H9 (cell line): ENCODE results near the gene AURKA. TPM values are rescaled to one million over a fixed set of nuclear protein-coding genes. Genes with fewer than 3 reads are reported as not detected.

ENCODE experiments used
- DNase-seq: peaks from one replicate; pipeline ENCODE4 v3.0.0-alpha.2; 2017
- H2AFZ ChIP-seq: one replicate; pipeline ENCODE4 v1.6.1; 2013; ENCODE audit warnings: mild to moderate bottlenecking, low read length, control low read depth, moderate library complexity
- H2AK5ac ChIP-seq: 2 replicates; pipeline ENCODE4 v1.6.1; 2013; ENCODE audit warnings: low read length, control low read depth, mixed read lengths; ENCODE audit not compliant: insufficient read length
- H2BK120ac ChIP-seq: one replicate; pipeline ENCODE4 v1.6.1; 2013; ENCODE audit warnings: low read depth, mild to moderate bottlenecking, low read length, control low read depth, inconsistent platforms; ENCODE audit not compliant: poor library complexity, severe bottlenecking
- H2BK12ac ChIP-seq: 2 replicates; pipeline ENCODE4 v1.6.1; 2013; ENCODE audit warnings: low read length, control low read depth, mixed read lengths, low read depth; ENCODE audit not compliant: insufficient read length
- H2BK15ac ChIP-seq: 2 replicates; pipeline ENCODE4 v1.6.1; 2013; ENCODE audit warnings: low read depth, low read length, control low read depth
- H2BK20ac ChIP-seq: one replicate; pipeline ENCODE4 v1.6.1; 2013; ENCODE audit warnings: low read depth, mild to moderate bottlenecking, low read length, control low read depth, inconsistent platforms; ENCODE audit not compliant: poor library complexity, severe bottlenecking
- H2BK5ac ChIP-seq: 2 replicates; pipeline ENCODE4 v1.6.1; 2013; ENCODE audit warnings: low read length, control low read depth, mixed read lengths; ENCODE audit not compliant: insufficient read length
- H3K14ac ChIP-seq: 2 replicates; pipeline ENCODE4 v1.6.1; 2013; ENCODE audit warnings: low read length, control low read depth; ENCODE audit not compliant: insufficient read depth
- H3K18ac ChIP-seq: 2 replicates; pipeline ENCODE4 v1.6.1; 2013; ENCODE audit warnings: low read depth, mild to moderate bottlenecking, mixed read lengths, low read length, control low read depth; ENCODE audit not compliant: insufficient read length
- H3K23ac ChIP-seq: 2 replicates; pipeline ENCODE4 v1.6.1; 2013; ENCODE audit warnings: low read length, control low read depth, mixed read lengths, low read depth; ENCODE audit not compliant: insufficient read length
- H3K23me2 ChIP-seq: 2 replicates; pipeline ENCODE4 v1.6.1; 2013; ENCODE audit warnings: low read depth, mild to moderate bottlenecking, mixed read lengths, low read length, control low read depth; ENCODE audit not compliant: insufficient read length, poor library complexity, severe bottlenecking
- H3K27ac ChIP-seq: 2 replicates; pipeline ENCODE4 v1.5.1; 2013; ENCODE audit warnings: low read length, control low read depth, mixed read lengths, low read depth; ENCODE audit not compliant: insufficient read length
- H3K27me3 ChIP-seq: 2 replicates; pipeline ENCODE4 v1.6.1; 2013; ENCODE audit warnings: low read length, control low read depth, inconsistent platforms; ENCODE audit not compliant: insufficient read depth
- H3K4ac ChIP-seq: 2 replicates; pipeline ENCODE4 v1.6.1; 2013; ENCODE audit warnings: low read depth, mild to moderate bottlenecking, control low read depth, inconsistent platforms, low read length, moderate library complexity
- H3K4me1 ChIP-seq: 2 replicates; pipeline ENCODE4 v1.6.1; 2013; ENCODE audit warnings: low read length, control low read depth, inconsistent platforms; ENCODE audit not compliant: insufficient read depth
- H3K4me2 ChIP-seq: 2 replicates; pipeline ENCODE4 v1.6.1; 2013; ENCODE audit warnings: low read length, control low read depth, mixed read lengths; ENCODE audit not compliant: insufficient read length, insufficient read depth
- H3K56ac ChIP-seq: 2 replicates; pipeline ENCODE4 v1.6.1; 2013; ENCODE audit warnings: low read depth, mild to moderate bottlenecking, mixed read lengths, low read length, control low read depth; ENCODE audit not compliant: insufficient read length
- H3K79me1 ChIP-seq: 2 replicates; pipeline ENCODE4 v1.6.1; 2013; ENCODE audit warnings: low read depth, mild to moderate bottlenecking, moderate library complexity, low read length, control low read depth, inconsistent platforms; ENCODE audit not compliant: insufficient read depth, poor library complexity, severe bottlenecking
- H3K79me2 ChIP-seq: 2 replicates; pipeline ENCODE4 v1.6.1; 2013; ENCODE audit warnings: low read length, control low read depth, inconsistent platforms; ENCODE audit not compliant: insufficient read depth
- H3K9ac ChIP-seq: 2 replicates; pipeline ENCODE4 v1.6.1; 2013; ENCODE audit warnings: low read length, control low read depth, mixed read lengths; ENCODE audit not compliant: insufficient read length; ENCODE audit errors: extremely low read depth
- H3K9me3 ChIP-seq: one replicate; pipeline ENCODE4 v1.6.1; 2013; ENCODE audit warnings: low read depth, low read length, inconsistent platforms; ENCODE audit not compliant: control insufficient read depth
- H3T11ph ChIP-seq: one replicate; pipeline ENCODE4 v1.6.1; 2013; ENCODE audit warnings: mild to moderate bottlenecking, low read length, control low read depth, inconsistent platforms
- H4K20me1 ChIP-seq: one replicate; pipeline ENCODE4 v1.6.1; 2013; ENCODE audit not compliant: control insufficient read depth, insufficient read length, insufficient read depth
- H4K5ac ChIP-seq: 2 replicates; pipeline ENCODE4 v1.6.1; 2013; ENCODE audit warnings: low read depth, mild to moderate bottlenecking, mixed read lengths, low read length, control low read depth; ENCODE audit not compliant: insufficient read length
- H4K8ac ChIP-seq: replicated peaks from 2 replicates; pipeline ENCODE4 v1.6.1; 2013; ENCODE audit warnings: low read length, control low read depth, mixed read lengths, low read depth; ENCODE audit not compliant: insufficient read length
- H4K91ac ChIP-seq: 2 replicates; pipeline ENCODE4 v1.6.1; 2013; ENCODE audit warnings: low read depth, mild to moderate bottlenecking, moderate library complexity, mixed read lengths, low read length, control low read depth; ENCODE audit not compliant: insufficient read length
- H3K27ac Mint-ChIP-seq, 3 experiments: 2 replicates in 2 of 3; 3 replicates in 1 of 3; pipeline ENCODE4 v1.8.0; 2020 to 2021; ENCODE audit warnings: mixed read lengths in 3 of 3, mild to moderate bottlenecking in 1 of 3, moderate library complexity in 1 of 3
- H3K27me3 Mint-ChIP-seq: 2 replicates; pipeline ENCODE4 v1.8.0; 2021; ENCODE audit warnings: low read depth, mild to moderate bottlenecking, moderate library complexity, mixed read lengths
- H3K36me3 Mint-ChIP-seq, 3 experiments: 2 replicates in 2 of 3; 3 replicates in 1 of 3; pipeline ENCODE4 v1.8.0; 2020 to 2021; ENCODE audit warnings: low read depth in 3 of 3, mixed read lengths in 3 of 3; ENCODE audit not compliant: insufficient read depth in 1 of 3
- H3K4me1 Mint-ChIP-seq, 2 experiments: 2 replicates each; pipeline ENCODE4 v1.8.0; 2020; ENCODE audit warnings: mixed read lengths in 2 of 2
- H3K4me3 Mint-ChIP-seq, 2 experiments: 2 replicates in 1 of 2; 3 replicates in 1 of 2; pipeline ENCODE4 v1.8.0; 2020 to 2021; ENCODE audit warnings: mild to moderate bottlenecking in 2 of 2, mixed read lengths in 2 of 2, moderate library complexity in 1 of 2
- H3K9me3 Mint-ChIP-seq, 2 experiments: 2 replicates in 1 of 2; 3 replicates in 1 of 2; pipeline ENCODE4 v1.8.0; 2020; ENCODE audit warnings: mild to moderate bottlenecking in 2 of 2, mixed read lengths in 2 of 2, moderate library complexity in 1 of 2
- CTCF ChIP-seq: fragments of 200-600 bp; sonication (generic); conservative IDR thresholded peaks from 3 replicates; pipeline ENCODE4 v1.8.0; 2021; ENCODE audit warnings: antibody characterized with exemption, mild to moderate bottlenecking
- WGBS: extraction: QIAGEN DNeasy Blood & Tissue Kit; methylation state at CpG from one replicate; pipeline ENCODE4 v1.1.7; 2013; ENCODE audit warnings: missing lambda C conversion rate, low lambda C conversion rate, mixed read lengths; ENCODE audit not compliant: insufficient read length; ENCODE audit errors: extremely low coverage; 5-methylcytosine and 5-hydroxymethylcytosine counted together
- total RNA-seq: library from RNA; stranded (reverse); gene quantifications from 2 replicates; pipeline ENCODE4 v1.2.1, GENCODE V29; 2021

The AURKA gene
- total RNA-seq, 1 experiment from 2014 or later: 86.8 TPM

DNA sequence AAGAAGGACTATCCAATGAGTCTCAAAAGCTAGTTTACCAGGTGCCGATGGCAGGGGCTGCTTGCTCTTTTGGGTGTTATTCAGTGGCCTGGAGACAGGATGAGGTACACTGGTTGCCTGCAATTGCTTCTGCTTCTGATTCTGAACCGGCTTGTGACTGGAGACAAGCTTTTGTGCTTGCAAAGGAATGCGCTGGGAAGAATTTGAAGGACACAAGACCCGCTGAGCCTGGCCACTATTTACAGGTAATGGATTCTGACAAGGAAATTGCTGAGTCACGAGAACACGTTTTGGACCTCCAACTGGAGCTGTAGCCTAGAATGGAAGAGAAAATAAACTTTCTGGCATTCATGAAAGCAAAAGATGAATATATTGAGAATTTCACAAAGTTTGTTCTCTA is 5.8 kb downstream of the AURKA start:
- no peak overlapping the region for H3K27ac ChIP-seq

More for the DNA sequence above, 5.8 kb downstream of the AURKA start:
- Histone ChIP-seq H4K20me1 (no peaks in the 10 kb centered on the region), H3K56ac (no peak overlapping the region), H3K4me1 (no peaks in the 10 kb centered on the region), H2BK15ac (no peak overlapping the region), H2BK20ac (no peak overlapping the region), H2AFZ (no peak overlapping the region), H3K4ac (no peak overlapping the region), H3K79me2 (peaks cover 26% of the 10 kb centered on the region; the same call in 1 of the 2 replicates), H3K79me1 (peaks cover 38% of the 10 kb centered on the region), H3K14ac (no peak overlapping the region), H2BK120ac (no peak overlapping the region), H4K8ac (no peak overlapping the region), H3K23ac (no peak overlapping the region), H2AK5ac (no peak overlapping the region), H4K5ac (no peak overlapping the region), H2BK5ac (no peak overlapping the region), H3T11ph (no peak overlapping the region), H3K18ac (no peak overlapping the region), H4K91ac (no peak overlapping the region), H3K9ac (no peak overlapping the region), H3K9me3 (no peaks in the 10 kb centered on the region), H3K23me2 (peaks cover 4% of the 10 kb centered on the region), H3K27me3 (no peaks in the 10 kb centered on the region), H3K4me2 (no peak overlapping the region), H2BK12ac (no peak overlapping the region)
- H3K27me3 Mint-ChIP-seq: no peaks in the 10 kb centered on the region
- H3K36me3 Mint-ChIP-seq: peaks cover 56 to 87% (median 83%) of the 10 kb centered on the region in 3 experiments
- no peak for DNase-seq
- WGBS: no CpG with 5 or more reads among the region's 6 CpGs
- no peaks in the 10 kb centered on the region for H3K9me3 Mint-ChIP-seq
- H3K4me1 Mint-ChIP-seq: peaks cover 22 to 28% of the 10 kb centered on the region in 2 experiments
- H3K4me3 Mint-ChIP-seq: no peak overlapping the region
- TF ChIP-seq CTCF: no peak
- peak overlapping the region in 2 of 3 experiments; percentile 42 to 76; a peak in 2 of 7 replicates for H3K27ac Mint-ChIP-seq
